GM18508 (cell line): ENCODE results near the gene IFTAP.
A peak's percentile ranks its signal among the peaks of the same experiment; 100 is the strongest.

Experiments
- ATAC-seq: cut with Tn5 transposase; IDR thresholded peaks from one replicate; pipeline ENCODE4 v1.9.1; 2021; ENCODE audit warnings: moderate number of reproducible peaks; ENCODE audit not compliant: insufficient read depth, unreplicated experiment

The IFTAP gene

DNA sequence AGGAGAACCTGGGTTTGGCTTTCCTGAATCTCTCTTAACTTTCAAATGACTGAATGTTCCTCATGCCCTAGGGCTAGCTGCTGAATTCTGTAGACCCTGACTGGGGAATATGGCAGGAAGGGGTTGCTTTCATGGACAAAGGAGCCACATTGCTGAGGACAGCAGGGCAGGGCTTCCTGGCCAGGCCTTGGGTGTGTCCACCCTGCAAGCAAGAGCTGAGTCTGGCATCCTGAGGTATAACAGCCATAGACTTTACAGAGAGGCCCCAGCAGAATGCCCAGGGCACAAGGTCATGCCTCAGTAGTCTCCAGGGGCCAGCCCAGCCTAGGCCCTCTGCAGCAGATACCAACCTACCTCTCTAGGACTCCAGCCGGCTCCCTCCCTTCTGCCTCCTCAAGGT is 105.9 kb downstream of the IFTAP start:
- ATAC-seq, result no peak

- ATAC-seq, result peak; percentile 68
Observed at GRCh38 chr11:36702330-36703054, 108.2 kb downstream of the IFTAP start.

DNA sequence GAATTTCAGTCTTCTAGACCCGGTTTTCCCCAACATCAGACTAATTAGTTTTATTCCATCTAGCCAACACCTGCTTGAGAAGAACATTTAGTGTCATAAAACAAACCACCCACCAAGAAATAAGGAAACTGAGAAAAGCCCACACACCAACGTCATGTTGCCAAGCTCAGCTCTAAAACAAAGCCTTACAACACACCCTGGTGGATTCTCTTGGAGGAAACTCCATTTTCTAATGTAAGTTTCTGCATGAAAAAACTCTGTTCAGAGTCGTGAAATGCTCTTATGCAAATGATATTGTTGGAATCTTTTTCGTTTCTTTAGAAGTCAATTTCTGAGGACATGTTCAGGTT is 108.7 kb downstream of the IFTAP start:
- peak; percentile 63 for ATAC-seq
